MM.1S (cell line): Measurements from ENCODE around the gene CYP4F2.

ENCODE experiments used
- DNase-seq: peaks from one replicate; pipeline ENCODE4 v3.0.0-alpha.2; 2015
- H2AFZ ChIP-seq: fragments of 300-600 bp; sonication (generic); 2 replicates; pipeline ENCODE4 v1.6.0; 2016; ENCODE audit warnings: antibody characterized with exemption, low read length
- H3F3A ChIP-seq: fragments of 300-600 bp; sonication (generic); 2 replicates; pipeline ENCODE4 v1.6.1; 2016; ENCODE audit warnings: mild to moderate bottlenecking, antibody characterized with exemption, low read length, moderate library complexity, mixed read lengths; ENCODE audit not compliant: insufficient read depth
- H3K27ac ChIP-seq: fragments of 300-600 bp; sonication (generic); 2 replicates; pipeline ENCODE4 v1.5.1; 2016; ENCODE audit warnings: mild to moderate bottlenecking, low read length
- H3K27me3 ChIP-seq: fragments of 300-600 bp; sonication (generic); replicated peaks from 2 replicates; pipeline ENCODE4 v1.6.0; 2016; ENCODE audit warnings: low read length; ENCODE audit not compliant: insufficient read depth
- H3K36me3 ChIP-seq: fragments of 300-600 bp; sonication (generic); replicated peaks from 2 replicates; pipeline ENCODE4 v1.6.1; 2016; ENCODE audit warnings: mild to moderate bottlenecking, low read length, mixed read lengths; ENCODE audit not compliant: insufficient read depth
- H3K4me1 ChIP-seq: fragments of 300-600 bp; sonication (generic); 2 replicates; pipeline ENCODE4 v1.6.1; 2016; ENCODE audit warnings: low read length, mixed read lengths
- H3K4me2 ChIP-seq: fragments of 300-600 bp; sonication (generic); 2 replicates; pipeline ENCODE4 v1.6.0; 2016; ENCODE audit warnings: low read depth, low read length
- H3K4me3 ChIP-seq: fragments of 300-600 bp; sonication (generic); 2 replicates; pipeline ENCODE4 v1.5.1; 2016; ENCODE audit warnings: low read length, mixed read lengths
- H3K79me2 ChIP-seq: fragments of 300-600 bp; sonication (generic); 2 replicates; pipeline ENCODE4 v1.6.1; 2016; ENCODE audit warnings: mixed run types, low read length, mixed read lengths
- H3K9ac ChIP-seq: fragments of 300-600 bp; sonication (generic); 2 replicates; pipeline ENCODE4 v1.6.1; 2016; ENCODE audit warnings: low read length, mixed read lengths
- H3K9me2 ChIP-seq: fragments of 300-600 bp; sonication (generic); replicated peaks from 2 replicates; pipeline ENCODE4 v1.6.1; 2016; ENCODE audit warnings: mild to moderate bottlenecking, low read length, mixed read lengths; ENCODE audit not compliant: insufficient read depth
- H3K9me3 ChIP-seq: fragments of 300-600 bp; sonication (generic); replicated peaks from 2 replicates; pipeline ENCODE4 v1.6.1; 2016; ENCODE audit warnings: mild to moderate bottlenecking, low read length, mixed read lengths; ENCODE audit not compliant: insufficient read depth
- H4K20me1 ChIP-seq: fragments of 300-600 bp; sonication (generic); 2 replicates; pipeline ENCODE4 v1.6.1; 2016; ENCODE audit warnings: mild to moderate bottlenecking, low read length, moderate library complexity, mixed read lengths; ENCODE audit not compliant: insufficient read depth
- EZH2 ChIP-seq: fragments of 300-600 bp; sonication (generic); optimal IDR thresholded peaks from 2 replicates; pipeline ENCODE3; 2017; ENCODE audit warnings: low read depth, mild to moderate bottlenecking, antibody characterized with exemption, low read length, mixed read lengths
- EZH2phosphoT487 ChIP-seq: fragments of 300-600 bp; sonication (generic); IDR thresholded peaks from 2 replicates; pipeline ENCODE4 v1.6.1; 2018; ENCODE audit warnings: antibody characterized with exemption, low read length
- TF ChIP-seq, protein P1 (sequence below): fragments of 300-600 bp; sonication (generic); IDR thresholded peaks from 2 replicates; pipeline ENCODE4 v1.5.1; 2016; ENCODE audit warnings: antibody characterized with exemption, low read length, mixed read lengths

CYP4F2 gene

DNA sequence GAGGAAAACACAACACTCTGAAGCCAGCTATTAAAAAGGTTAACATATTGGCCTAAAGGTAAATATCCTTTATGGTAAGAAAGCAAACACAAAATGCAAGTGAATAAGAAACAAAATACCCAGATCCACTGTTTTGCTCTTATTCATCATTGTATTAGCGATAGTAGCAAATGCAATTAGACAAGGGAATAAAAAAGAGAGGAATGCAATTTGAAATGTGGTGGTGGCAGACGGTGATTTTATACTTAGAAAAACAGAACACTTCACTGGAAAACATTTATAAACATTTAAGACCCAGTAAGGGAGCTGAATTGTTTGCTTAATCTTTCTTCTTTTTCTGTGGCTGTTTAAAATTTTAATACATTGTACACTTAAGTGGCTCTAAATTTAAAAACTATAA, 17.2 kb upstream of the CYP4F2 start:
- Histone ChIP-seq H4K20me1 (no peaks in the 10 kb centered on the region), H2AFZ (no peak overlapping the region), H3F3A (no peaks in the 10 kb centered on the region), H3K4me3 (no peak overlapping the region), H3K27me3 (peaks cover 74% of the 10 kb centered on the region), H3K4me1 (no peaks in the 10 kb centered on the region), H3K9me2 (no peaks in the 10 kb centered on the region), H3K27ac (no peak overlapping the region), H3K9ac (no peak overlapping the region), H3K9me3 (0 out of 2 replicates have a peak, but pooled peaks cover 3% of the 10 kb centered on the region), H3K79me2 (no peaks in the 10 kb centered on the region), H3K36me3 (no peaks in the 10 kb centered on the region), H3K4me2 (no peak overlapping the region)
- no peak for TF ChIP-seq EZH2
- TF ChIP-seq, protein P1, sequence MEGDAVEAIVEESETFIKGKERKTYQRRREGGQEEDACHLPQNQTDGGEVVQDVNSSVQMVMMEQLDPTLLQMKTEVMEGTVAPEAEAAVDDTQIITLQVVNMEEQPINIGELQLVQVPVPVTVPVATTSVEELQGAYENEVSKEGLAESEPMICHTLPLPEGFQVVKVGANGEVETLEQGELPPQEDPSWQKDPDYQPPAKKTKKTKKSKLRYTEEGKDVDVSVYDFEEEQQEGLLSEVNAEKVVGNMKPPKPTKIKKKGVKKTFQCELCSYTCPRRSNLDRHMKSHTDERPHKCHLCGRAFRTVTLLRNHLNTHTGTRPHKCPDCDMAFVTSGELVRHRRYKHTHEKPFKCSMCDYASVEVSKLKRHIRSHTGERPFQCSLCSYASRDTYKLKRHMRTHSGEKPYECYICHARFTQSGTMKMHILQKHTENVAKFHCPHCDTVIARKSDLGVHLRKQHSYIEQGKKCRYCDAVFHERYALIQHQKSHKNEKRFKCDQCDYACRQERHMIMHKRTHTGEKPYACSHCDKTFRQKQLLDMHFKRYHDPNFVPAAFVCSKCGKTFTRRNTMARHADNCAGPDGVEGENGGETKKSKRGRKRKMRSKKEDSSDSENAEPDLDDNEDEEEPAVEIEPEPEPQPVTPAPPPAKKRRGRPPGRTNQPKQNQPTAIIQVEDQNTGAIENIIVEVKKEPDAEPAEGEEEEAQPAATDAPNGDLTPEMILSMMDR: no peak
- no peak for TF ChIP-seq EZH2phosphoT487
- DNase-seq: no peak

DNA sequence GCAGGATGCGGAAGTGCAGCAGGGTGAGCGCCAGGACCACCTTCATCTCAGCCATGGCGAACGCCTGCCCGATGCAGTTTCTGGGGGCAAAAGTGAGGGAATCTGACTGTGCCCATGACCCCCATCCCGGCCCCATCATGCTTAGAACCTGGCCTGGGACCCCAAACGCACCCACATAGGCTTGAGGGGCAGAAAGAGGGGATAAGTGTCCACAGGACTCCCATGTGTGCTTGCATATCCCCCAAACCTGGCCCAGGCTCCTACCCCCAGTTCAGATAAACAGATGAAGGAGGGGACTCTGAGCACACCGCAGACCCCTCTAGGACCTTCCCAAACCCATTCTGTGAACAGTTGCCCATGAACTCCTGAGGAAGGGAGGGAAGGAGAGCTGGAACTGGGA, 16.0 kb upstream of the CYP4F2 start:
- Histone ChIP-seq H3K9me3 (0 out of 2 replicates have a peak, but pooled peaks cover 3% of the 10 kb centered on the region), H3K27ac (no peak overlapping the region), H3F3A (no peaks in the 10 kb centered on the region), H3K9me2 (no peaks in the 10 kb centered on the region), H3K4me1 (no peaks in the 10 kb centered on the region), H3K79me2 (no peaks in the 10 kb centered on the region), H3K4me3 (no peak overlapping the region), H3K4me2 (no peak overlapping the region), H2AFZ (no peak overlapping the region), H3K9ac (no peak overlapping the region), H3K27me3 (peaks cover 80% of the 10 kb centered on the region), H3K36me3 (no peaks in the 10 kb centered on the region), H4K20me1 (no peaks in the 10 kb centered on the region)
- TF ChIP-seq EZH2 (no peak), EZH2phosphoT487 (no peak)
- TF ChIP-seq, protein P1: no peak
- DNase-seq: no peak

DNA sequence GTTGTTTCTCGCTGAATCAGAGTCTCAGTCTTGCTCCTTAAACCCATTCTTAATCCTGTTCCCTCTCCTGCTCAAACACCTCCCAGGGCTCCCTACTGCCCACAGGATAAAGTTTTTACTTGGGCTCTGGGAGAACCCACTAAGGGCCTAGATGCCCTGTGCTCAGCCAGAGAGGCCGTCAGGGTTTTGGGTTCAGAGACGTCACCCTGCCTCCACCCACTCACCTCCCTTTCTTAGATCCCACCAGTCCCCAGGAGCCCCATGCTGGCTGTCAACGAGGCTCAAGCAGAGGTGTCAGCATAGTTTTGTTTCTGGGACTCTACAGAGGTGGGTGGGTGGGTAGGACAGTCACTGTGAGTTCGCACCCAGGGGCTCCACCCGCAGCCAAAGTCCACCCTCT, 15.5 kb upstream of the CYP4F2 start:
- Histone ChIP-seq H3K36me3 (no peaks in the 10 kb centered on the region), H3F3A (no peaks in the 10 kb centered on the region), H4K20me1 (no peaks in the 10 kb centered on the region), H3K4me3 (no peak overlapping the region), H3K79me2 (no peaks in the 10 kb centered on the region), H3K27ac (no peak overlapping the region), H3K9me3 (0 out of 2 replicates have a peak, but pooled peaks cover 3% of the 10 kb centered on the region), H3K4me2 (no peak overlapping the region), H3K9me2 (no peaks in the 10 kb centered on the region), H3K27me3 (peaks cover 80% of the 10 kb centered on the region), H3K9ac (no peak overlapping the region), H2AFZ (no peak overlapping the region), H3K4me1 (no peaks in the 10 kb centered on the region)
- TF ChIP-seq EZH2 (no peak), EZH2phosphoT487 (no peak)
- TF ChIP-seq, protein P1: no peak
- no peak for DNase-seq
